GM12864 (cell line): Measurements from ENCODE around the gene MIPOL1.

Experiments
- DNase-seq: peaks from one replicate; pipeline ENCODE4 v3.0.0-alpha.2; 2011; ENCODE audit warnings: low read depth
- H3K4me3 ChIP-seq: 2 replicates; pipeline ENCODE4 v1.5.1; 2011; ENCODE audit warnings: mild to moderate bottlenecking, low read depth, low read length, control low read depth
- CTCF ChIP-seq: IDR thresholded peaks from 2 replicates; pipeline ENCODE4 v1.5.1; 2011; ENCODE audit warnings: low read depth, mild to moderate bottlenecking, moderate library complexity, low read length, control low read depth, inconsistent platforms; ENCODE audit errors: missing control alignments

The MIPOL1 gene

GRCh38 chr14:37329189-37330001 is 131.7 kb downstream of the MIPOL1 start:
- TF ChIP-seq CTCF = no peak
- H3K4me3 ChIP-seq = no peak overlapping the region
- DNase-seq = no peak

GRCh38 chr14:37330910-37331309 is 133.2 kb downstream of the MIPOL1 start:
- H3K4me3 ChIP-seq = no peak overlapping the region
- TF ChIP-seq CTCF = no peak
- DNase-seq = no peak

- TF ChIP-seq CTCF = no peak
- no peak for DNase-seq
- H3K4me3 ChIP-seq = no peak overlapping the region
These were observed 142.6 kb downstream of the MIPOL1 start for GRCh38 chr14:37340353-37340752.

- no peak for TF ChIP-seq CTCF
- H3K4me3 ChIP-seq = no peak overlapping the region
- DNase-seq = no peak
These were observed 145.8 kb downstream of the MIPOL1 start for GRCh38 chr14:37343307-37344094.

- H3K4me3 ChIP-seq = no peak overlapping the region
- DNase-seq = no peak
These were observed 165.9 kb downstream of the MIPOL1 start for GRCh38 chr14:37363661-37364060.

GRCh38 chr14:37369425-37369824 is 171.7 kb downstream of the MIPOL1 start:
- TF ChIP-seq CTCF = no peak
- no peak for DNase-seq

More at GRCh38 chr14:37363661-37364060, 165.9 kb downstream of the MIPOL1 start:
- no peak for TF ChIP-seq CTCF

More at GRCh38 chr14:37369425-37369824, 171.7 kb downstream of the MIPOL1 start:
- H3K4me3 ChIP-seq = no peak overlapping the region
